PC-3 (cell line): ENCODE data around the gene NCOR2.

Experiments used
- CTCF ChIP-seq: fragments of 300-600 bp; sonication (generic); conservative IDR thresholded peaks from 2 replicates; pipeline ENCODE4 v1.5.1; 2017; ENCODE audit warnings: antibody characterized with exemption, low read depth, mild to moderate bottlenecking, low read length
- EZH2 ChIP-seq: fragments of 300-600 bp; sonication (generic); IDR thresholded peaks from one replicate; pipeline ENCODE4 v1.6.1; 2017; ENCODE audit warnings: antibody characterized with exemption, mild to moderate bottlenecking, low read length; ENCODE audit not compliant: unreplicated experiment

DNA sequence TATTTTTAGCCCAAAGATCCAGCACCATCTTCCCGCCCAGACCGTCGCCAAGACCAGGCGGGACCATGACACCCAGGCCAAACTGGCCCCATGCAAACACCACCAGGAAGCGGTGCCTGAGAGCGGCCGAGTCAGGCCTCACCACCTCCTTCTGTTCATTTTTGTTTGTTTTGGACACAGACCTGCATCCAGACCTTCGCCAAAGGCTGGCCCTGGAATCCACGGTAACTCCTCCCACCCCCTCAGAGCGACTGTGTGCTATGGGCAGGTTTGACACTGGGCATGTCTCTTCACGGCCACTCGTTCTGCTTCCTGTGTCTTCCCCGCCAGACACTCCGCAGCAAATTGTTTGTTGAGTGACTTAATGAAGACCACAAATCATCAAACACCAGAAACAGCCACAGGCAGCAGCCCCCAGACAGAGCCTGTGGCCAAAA, 47.1 kb downstream of the NCOR2 start:
- TF ChIP-seq EZH2: no peak
- TF ChIP-seq CTCF: no peak
